ENCODE data around the gene HECA. TPM values are rescaled to one million over a fixed set of nuclear protein-coding genes. Genes with fewer than 3 reads are reported as not detected.

The HECA gene
- total RNA-seq, 1 donor: 22.9 TPM

- no peak overlapping the region for H3K4me3 ChIP-seq (ENCODE audit: low read depth, low read length)
- TF ChIP-seq, protein P1, sequence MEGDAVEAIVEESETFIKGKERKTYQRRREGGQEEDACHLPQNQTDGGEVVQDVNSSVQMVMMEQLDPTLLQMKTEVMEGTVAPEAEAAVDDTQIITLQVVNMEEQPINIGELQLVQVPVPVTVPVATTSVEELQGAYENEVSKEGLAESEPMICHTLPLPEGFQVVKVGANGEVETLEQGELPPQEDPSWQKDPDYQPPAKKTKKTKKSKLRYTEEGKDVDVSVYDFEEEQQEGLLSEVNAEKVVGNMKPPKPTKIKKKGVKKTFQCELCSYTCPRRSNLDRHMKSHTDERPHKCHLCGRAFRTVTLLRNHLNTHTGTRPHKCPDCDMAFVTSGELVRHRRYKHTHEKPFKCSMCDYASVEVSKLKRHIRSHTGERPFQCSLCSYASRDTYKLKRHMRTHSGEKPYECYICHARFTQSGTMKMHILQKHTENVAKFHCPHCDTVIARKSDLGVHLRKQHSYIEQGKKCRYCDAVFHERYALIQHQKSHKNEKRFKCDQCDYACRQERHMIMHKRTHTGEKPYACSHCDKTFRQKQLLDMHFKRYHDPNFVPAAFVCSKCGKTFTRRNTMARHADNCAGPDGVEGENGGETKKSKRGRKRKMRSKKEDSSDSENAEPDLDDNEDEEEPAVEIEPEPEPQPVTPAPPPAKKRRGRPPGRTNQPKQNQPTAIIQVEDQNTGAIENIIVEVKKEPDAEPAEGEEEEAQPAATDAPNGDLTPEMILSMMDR (IDR thresholded peaks at IDR 0.05; ENCODE audit: insufficient read depth, low read depth, low read length): no peak
- no peak for DNase-seq (ENCODE audit: low read depth)
These were observed 40.6 kb downstream of the HECA start for GRCh38 chr6:139175389-139175948.

GRCh38 chr6:139181236-139181635, 46.4 kb downstream of the HECA start:
- no peak overlapping the region for H3K4me3 ChIP-seq (ENCODE audit: low read depth, low read length)
- TF ChIP-seq, protein P1 (IDR thresholded peaks at IDR 0.05; ENCODE audit: insufficient read depth, low read depth, low read length): no peak
- no peak for DNase-seq (ENCODE audit: low read depth)

DNA sequence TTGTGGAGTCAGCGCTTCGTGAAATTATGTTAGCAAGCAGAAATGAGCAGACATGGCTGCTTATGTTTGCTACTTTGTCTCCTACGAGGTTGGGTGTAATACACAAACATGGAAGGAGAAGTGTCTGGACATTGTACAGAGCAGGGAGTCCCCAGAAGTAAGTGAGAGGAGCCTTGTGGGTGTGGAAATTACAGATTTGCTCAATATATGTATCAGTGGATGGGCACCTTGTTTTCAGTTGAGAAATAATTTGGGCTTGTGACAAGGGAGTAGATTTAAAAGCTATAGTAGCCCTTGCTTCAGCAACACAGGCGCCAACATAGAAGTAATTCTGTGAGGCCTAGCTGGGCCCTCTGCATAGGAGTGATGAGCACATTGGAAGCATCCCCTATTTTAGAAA, 49.2 kb downstream of the HECA start:
- no peak for DNase-seq (ENCODE audit: low read depth)
- TF ChIP-seq, protein P1 (IDR thresholded peaks at IDR 0.05; ENCODE audit: insufficient read depth, low read depth, low read length): no peak
- H3K4me3 ChIP-seq (ENCODE audit: low read depth, low read length): no peak overlapping the region

- TF ChIP-seq, protein P1 (IDR thresholded peaks at IDR 0.05; ENCODE audit: insufficient read depth, low read depth, low read length): no peak
- no peak overlapping the region for H3K4me3 ChIP-seq (ENCODE audit: low read depth, low read length)
- no peak for DNase-seq (ENCODE audit: low read depth)
These were observed 49.6 kb downstream of the HECA start for GRCh38 chr6:139184459-139184858.

DNA sequence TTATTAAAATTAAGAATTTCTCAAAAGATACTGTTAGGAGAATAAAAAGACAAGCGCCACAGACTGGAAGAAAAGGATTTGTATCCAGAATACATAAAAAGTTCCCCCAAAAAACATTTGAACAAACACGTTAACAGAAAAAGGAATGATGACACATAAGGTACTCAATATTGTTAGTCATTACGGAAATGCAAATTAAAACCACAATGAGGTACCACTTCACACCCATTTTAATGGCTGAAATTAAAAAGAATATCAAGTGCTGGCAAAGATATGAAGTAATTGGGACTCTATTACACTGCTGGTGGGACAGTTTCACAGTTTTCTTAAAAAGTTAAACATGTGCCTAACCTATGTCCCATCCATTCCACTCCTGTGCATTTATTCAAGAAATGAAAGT, 51.4 kb downstream of the HECA start:
- TF ChIP-seq, protein P1 (IDR thresholded peaks at IDR 0.05; ENCODE audit: insufficient read depth, low read depth, low read length): no peak
- H3K4me3 ChIP-seq (ENCODE audit: low read depth, low read length): no peak overlapping the region
- DNase-seq (ENCODE audit: low read depth): no peak

DNA sequence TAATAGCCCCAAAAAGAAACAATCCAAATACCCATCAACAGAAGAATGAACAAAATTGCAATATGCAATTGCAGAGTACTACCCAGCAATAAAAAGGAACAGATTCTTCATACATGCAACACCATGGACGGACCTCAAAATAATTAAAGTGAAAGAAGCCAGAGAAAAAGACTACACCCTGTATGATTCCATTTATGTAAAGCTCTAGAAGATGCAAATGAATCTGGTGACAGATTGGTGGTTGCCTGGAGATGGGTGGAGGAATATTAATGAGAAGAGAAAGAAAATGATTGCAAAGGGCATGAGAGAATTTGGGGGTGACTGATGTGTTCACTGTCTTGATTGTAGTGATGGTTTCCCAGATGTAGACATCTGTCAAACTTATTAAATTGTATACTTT, 51.8 kb downstream of the HECA start:
- H3K4me3 ChIP-seq (ENCODE audit: low read depth, low read length): no peak overlapping the region
- TF ChIP-seq, protein P1 (IDR thresholded peaks at IDR 0.05; ENCODE audit: insufficient read depth, low read depth, low read length): no peak
- DNase-seq (ENCODE audit: low read depth): no peak

- H3K4me3 ChIP-seq (ENCODE audit: low read depth, low read length): no peak overlapping the region
- no peak for DNase-seq (ENCODE audit: low read depth)
- TF ChIP-seq, protein P1 (IDR thresholded peaks at IDR 0.05; ENCODE audit: insufficient read depth, low read depth, low read length): no peak
These were observed 52.6 kb downstream of the HECA start for GRCh38 chr6:139187489-139187888.
